Stimulated activated CD8-positive, alpha-beta memory T cell treated with anti-CD3 and anti-CD28 coated beads, Interleukin-12 subunit alpha, Interleukin-12 subunit beta, amount 100 ng/mL, for 1 hour (primary cell): Measurements from ENCODE around the gene DUSP28.

Experiments
- DNase-seq: peaks from one replicate; pipeline ENCODE4 v3.0.0-alpha.2; 2020; ENCODE audit warnings: low read depth

The DUSP28 gene

DNA sequence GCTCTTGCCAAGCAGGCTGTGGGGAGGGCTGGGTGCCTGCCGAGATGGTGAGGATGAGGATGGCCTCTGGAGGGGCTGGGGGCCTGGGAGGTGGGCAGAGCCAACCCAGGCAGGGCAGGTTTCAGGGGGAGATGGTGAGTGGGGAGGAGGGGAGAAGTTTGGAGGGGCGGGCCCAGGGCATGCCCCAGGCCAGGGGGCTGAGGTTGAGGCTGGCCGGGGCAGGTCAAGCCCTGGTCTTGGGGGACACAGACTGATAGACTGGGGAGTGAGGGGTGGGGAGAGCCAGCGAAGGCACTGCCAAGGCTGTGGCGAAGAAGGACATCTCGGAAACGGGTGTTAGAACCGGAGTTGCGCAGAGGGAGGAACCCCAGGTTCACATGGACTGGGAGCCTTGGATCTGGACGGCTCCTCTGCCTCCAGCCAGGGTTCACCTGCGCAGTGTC, 39.0 kb downstream of the DUSP28 start:
- no peak for DNase-seq

DNA sequence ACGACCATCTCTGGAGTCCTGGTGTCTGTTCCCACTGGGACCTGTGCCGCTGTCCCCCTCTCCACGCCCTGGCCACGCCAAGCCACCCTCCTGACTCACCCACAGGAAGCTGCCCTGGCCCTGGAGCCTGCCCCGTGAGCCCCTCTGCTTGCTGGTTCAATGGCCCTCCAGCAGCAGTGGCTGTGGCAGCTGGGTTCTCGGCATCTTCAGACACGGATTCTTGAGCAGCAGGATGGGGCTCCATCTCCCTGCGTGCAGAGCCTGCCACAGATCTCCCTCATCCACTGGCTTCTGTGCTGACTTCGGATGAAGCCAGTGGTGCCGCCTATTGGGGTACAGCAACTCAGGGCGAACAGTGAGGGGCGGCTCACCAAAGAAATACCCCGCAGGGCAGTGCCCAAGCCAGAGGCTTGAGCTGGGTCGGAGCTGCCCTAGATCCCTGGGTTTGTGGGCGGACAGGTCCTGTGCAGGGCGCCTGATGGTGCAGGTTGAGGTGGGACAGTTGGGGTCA, 40.3 kb downstream of the DUSP28 start:
- DNase-seq: no peak

DNA sequence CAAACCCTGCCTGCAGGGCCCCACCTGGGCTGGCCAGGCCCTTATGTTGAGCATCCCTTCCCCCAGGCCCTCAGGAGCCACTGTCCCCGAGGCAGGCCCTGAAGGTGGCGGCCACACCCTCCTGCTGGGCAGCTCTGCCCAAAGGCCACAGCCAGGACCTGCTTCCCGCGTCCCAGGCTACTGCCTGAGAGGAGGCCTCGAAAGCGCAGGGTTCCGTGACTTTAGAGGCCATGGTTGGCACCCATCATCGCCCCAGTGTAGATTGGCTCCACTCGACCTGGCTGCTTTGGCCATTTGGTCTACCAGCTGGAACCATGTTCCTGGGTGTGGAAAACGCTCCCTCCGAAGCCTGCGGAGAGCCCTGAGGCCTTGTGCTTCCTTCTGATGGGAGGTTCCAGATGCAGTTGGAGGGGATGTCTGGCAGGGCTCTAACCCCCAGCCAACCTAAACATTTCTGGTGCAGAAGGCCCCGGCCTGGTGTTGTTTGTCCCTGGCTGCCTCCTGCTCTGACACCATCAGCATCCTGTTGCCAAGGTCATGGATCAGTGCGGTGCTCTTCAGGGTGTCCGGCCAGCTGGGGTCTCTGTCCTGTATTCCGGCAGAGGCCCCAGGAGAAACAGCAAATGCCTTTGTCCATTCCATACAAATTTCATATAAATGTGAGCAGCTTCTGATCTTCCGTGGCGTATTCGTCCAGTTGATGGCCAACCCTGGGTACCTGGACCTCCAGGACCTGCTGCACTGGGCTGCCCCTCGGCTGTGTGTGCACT, 41.1 kb downstream of the DUSP28 start:
- DNase-seq: no peak

DNA sequence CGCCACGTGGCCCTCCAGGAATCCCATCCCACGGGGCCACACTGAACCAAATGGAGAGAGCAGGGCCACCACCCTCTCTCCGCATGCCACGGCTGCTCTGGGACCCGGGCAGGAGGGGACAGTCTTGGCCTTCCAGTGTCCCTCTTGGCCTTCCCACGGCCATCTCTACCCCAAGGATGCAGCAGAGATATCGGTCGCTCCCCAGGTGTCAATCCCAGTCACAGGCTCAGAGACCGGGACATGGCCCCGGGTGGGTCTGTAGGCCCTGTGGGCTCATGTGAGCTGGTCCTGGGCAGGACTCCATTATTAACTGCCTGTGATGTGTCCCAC, 41.6 kb downstream of the DUSP28 start:
- DNase-seq: no peak

DNA sequence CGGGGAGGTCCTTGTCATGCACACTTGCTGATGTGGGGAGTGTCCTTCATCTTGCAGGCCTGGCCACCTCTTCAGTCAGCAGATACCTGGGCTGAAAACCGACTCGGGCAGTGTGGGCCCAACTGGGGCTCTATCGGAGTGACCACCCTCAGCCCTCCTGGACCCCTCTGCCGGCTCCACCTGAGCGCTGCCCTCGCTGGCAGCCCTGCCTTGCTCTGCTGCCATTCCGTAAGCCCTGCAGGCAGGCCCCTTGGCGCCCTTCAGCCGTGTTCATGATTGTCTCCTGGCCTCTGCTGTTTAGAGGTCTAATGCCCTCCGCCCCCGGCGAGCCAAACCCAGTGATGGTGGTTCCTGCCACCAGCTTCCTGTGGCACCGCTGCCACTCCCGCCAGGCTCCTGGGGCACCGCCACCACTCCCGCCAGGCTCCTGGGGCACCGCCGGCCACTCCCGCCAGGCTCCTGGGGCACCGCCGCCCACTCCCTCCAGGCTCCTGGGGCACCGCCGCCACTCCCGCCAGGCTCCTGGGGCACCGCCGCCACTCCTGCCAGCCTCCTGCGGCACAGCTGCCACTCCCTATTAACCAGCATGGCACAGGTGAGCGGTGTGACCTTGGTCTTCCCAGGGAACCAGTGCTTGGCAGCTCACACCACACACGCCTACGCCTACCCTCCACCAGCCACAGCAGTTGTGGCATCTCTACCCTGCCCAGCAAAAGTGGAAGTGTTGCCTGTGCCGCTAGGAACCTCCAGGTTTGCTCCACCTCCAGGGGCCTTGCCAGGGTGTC, 42.3 kb downstream of the DUSP28 start:
- no peak for DNase-seq

DNA sequence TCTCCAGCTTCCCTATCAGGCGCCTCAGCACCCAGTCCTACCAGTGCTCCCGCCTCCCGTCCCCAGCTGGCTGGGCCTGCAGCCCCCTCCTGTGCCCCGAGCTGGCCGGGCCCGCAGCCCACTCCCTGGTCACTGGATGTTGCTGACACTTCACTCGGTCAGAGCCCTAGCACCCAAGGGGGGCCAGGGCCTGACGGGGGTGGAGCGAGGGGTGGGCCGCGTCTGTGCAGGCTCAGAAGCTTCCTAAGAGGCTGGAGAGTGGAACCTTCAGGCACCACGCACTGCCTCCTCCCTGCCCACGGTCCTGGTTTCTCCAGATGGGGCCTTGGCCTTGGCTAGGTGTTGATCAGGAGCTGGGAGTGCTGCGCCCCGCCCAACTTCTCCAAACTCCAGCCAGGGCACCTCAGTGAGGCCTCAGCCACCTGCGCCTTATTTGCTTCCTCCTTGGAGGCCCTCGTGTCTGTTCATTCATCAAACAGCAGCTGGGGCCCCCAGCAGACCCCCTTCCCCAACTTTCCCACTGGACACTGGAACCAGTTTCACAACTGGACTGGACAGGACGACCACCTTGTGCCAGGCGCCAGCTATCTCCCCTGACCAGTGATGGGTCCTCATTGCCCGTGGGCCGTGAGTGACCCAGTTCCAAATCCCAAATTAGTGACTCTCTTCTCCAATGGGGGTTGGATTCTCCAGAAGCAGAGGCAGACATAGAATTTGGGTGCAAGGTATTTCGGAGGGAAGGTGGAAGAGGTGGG, 43.1 kb downstream of the DUSP28 start:
- DNase-seq: no peak

DNA sequence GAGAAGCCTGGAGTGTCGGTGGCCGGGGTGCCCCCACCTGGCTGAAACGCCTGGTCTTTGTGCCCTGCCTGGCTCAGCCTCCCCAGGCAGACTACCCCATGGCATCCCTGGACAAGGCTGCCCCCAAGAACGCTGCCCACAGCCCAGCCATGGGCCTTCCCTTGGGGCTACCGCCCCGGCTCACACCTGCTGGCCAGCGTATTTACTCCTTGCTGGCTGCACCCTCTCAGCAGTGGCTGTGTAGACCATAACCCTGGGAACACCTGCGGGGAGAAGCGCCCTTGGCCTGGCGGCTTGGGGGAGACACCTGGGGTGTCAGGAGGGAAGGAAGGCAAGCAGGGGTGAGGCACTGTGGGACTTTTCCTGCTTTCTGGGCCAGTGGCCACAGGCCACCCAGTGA, 43.7 kb downstream of the DUSP28 start:
- DNase-seq: no peak

DNA sequence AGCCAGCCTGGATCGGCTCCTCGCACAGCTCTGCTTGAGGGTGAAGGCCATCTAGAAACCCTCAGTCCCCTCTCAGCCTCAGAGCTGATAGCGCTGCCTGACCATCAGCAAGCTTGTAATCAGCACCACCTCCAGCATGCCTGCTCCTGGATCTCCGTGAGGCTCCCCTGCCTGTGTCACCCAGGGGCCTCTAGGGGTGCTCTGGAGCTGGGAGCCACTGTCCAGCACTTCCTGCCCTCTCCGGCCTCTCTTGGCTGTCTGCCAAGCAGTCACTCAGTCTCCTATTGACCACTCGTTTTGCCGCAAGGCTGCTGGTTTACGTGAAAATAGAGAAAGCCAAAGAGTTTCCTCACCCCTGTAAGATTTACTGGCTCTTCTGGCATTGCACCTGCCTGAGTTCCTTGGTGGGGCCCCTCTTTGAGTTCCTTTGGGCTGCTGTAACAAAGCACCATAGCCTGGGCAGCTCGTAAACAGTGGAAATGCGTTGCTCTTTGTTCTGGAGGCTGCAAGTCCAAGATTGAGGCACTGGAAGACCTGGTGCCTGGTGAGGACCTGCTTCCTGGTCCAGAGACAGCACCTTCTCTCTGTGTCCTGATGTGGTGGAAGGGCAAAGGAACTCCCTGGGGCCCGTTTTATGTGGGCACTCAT, 44.3 kb downstream of the DUSP28 start:
- no peak for DNase-seq

DNA sequence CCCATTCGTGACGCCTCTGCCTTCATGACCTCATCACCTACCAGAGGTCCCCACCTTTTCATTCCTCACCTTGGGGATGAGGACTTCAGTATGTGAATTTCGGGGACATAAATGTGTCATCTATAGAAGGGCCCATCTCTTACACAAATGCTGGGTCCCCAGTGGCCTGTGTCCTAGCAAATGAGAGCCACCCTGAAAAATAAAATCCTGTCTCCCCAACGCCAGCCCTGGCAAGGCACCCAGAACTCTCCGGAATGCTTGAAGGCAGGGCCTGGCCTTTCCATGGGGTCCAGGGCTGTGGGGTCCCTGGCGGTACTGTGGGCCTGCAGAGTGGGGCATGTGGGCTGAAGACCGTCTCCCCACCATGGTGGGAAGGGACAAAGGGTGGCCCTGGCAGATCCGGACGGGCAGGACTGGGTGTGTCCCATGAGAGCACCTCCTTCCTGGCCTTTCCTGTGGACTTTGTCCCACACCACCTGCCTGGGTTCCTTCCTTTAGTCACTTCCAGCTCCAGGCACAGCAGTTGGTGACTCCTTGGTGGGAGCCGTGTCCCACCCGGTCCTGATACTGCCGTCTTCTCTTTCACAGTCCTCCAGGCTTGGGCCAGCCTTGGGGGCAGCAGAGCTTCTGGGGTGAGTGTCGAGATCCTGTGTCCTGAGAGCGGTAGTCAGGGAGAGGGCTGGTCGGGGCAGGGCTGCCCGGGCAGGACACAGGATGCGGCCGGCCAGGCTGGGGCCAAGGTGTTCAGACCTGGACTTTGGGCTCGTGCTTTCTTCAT, 45.0 kb downstream of the DUSP28 start:
- no peak for DNase-seq

DNA sequence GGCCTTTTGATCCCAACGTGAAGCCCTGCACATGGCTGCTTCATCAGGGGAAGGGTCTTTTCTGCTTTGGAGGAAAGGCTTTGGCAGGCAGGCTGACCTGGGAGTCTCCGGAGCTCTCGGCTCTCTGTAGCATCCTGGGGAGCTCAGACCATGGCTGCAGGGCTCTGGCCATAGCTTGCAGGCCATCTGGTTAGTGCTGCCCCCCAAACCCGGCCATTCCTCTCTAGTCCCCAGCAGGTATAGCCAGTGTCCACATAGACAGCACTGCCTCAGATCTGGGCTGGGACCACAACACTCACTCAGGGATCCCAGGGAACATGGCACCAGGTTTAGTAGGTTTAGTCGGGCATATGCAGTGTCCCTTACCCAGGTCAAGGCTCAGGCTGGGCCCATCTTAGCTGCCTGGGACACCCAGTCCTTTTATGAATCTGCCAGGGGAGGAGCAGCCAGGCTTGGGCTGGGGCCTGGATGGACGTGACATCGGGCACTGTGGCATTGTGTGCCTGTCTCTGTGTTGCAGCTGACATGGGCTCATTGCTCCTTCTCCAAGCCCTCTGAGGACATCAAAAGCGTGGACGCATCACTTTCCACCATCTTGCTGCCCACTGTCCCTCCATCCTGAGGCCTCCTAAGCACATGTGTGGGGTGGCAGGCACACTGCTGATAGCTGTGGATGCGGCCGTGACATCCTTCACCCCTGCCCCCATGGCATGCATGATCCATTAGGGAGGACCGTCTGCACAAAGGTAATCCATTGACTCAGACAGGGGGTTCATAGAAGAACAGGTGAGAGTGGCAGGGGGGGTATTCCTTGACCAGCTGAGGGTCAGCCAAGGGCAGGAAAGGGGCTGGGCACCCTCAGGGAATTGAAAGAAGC, 45.9 kb downstream of the DUSP28 start:
- no peak for DNase-seq

DNA sequence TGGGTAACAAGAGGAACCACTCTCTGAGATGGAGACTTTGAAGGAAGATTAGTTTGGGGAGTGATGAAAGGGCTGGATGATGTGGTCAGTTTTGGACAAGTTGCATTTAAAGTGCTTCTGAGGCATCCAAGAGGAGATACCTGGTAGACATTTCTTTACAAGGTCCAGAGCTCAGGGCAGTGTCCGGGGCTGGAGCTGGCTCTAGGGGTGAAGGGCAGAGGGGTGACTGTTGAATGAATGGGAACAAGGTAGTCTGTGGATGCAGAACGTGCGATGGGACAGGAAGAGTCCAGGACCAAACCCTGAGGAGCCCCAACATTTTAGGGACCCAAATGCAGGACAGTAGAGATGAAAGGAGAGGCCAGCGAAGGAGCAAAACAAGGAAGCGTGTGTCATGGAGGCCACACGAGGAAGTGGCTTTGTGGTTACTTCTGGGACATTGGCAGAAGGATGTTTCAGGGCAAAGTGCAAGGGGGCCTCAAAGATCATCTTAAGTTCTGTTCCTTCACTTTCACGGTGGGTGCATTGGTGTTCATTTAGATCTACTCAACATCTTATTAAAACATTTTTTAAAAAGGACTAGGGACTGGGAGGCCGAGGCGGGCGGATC, 51.5 kb downstream of the DUSP28 start:
- DNase-seq: no peak
